ENCODE results near the gene ERBB4.

DNA sequence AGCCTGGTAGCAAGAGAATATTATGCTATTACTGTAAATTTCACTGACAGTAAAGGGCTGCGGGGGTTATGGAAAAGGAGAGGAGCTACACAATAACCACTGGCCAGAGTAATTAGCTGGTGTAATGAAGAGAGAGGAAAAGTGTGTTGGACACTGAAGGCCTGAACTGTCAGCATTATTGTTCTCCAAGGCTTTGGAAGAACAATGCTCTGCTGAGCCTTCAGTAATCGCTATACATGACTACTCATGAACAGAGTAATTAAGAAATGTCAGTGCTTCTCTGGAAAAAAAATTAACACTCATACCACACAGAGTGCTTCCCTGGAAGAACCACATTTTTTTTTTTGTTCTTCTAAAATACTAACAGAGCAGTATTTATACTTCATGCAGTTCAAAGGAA is 1050.9 kb downstream of the ERBB4 start:
- TF ChIP-seq EZH2 (IDR thresholded peaks at IDR 0.05; ENCODE audit: low read depth, low read length, severe bottlenecking): no peak
- no peak for TF ChIP-seq MAFK (IDR thresholded peaks at IDR 0.05; ENCODE audit: low read depth, low read length)
- TF ChIP-seq, protein P1, sequence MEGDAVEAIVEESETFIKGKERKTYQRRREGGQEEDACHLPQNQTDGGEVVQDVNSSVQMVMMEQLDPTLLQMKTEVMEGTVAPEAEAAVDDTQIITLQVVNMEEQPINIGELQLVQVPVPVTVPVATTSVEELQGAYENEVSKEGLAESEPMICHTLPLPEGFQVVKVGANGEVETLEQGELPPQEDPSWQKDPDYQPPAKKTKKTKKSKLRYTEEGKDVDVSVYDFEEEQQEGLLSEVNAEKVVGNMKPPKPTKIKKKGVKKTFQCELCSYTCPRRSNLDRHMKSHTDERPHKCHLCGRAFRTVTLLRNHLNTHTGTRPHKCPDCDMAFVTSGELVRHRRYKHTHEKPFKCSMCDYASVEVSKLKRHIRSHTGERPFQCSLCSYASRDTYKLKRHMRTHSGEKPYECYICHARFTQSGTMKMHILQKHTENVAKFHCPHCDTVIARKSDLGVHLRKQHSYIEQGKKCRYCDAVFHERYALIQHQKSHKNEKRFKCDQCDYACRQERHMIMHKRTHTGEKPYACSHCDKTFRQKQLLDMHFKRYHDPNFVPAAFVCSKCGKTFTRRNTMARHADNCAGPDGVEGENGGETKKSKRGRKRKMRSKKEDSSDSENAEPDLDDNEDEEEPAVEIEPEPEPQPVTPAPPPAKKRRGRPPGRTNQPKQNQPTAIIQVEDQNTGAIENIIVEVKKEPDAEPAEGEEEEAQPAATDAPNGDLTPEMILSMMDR (IDR thresholded peaks at IDR 0.05; ENCODE audit: control extremely low read depth in 1 of 3, insufficient read depth in 1 of 3, low read depth in 1 of 3, low read length in 3 of 3): no peak
- TF ChIP-seq RXRA (IDR thresholded peaks at IDR 0.05; ENCODE audit: insufficient read depth, low read depth, low read length): no peak
